HG02852 (cell line): ENCODE results near the gene RCC1.
"Not testable (repeated sequence)": the region's sequence is repeated elsewhere in the genome, so short reads cannot be mapped to it uniquely, and the experiment has no call there.

Experiments used
- ATAC-seq: cut with Tn5 transposase; IDR thresholded peaks from one replicate; pipeline ENCODE4 v1.9.1; 2021; ENCODE audit warnings: mild to moderate bottlenecking, moderate library complexity; ENCODE audit not compliant: unreplicated experiment

RCC1 gene

GRCh38 chr1:28505406-28506187, at the start of gene RCC1:
Gene RCC1, plus strand, starts transcription at chr1:28506043. Its CDS starts 23,824 bp downstream, at chr1:28529867.
- peak; percentile 78 for ATAC-seq

GRCh38 chr1:28456078-28456477, 49.8 kb upstream of the RCC1 start:
- no peak for ATAC-seq

DNA sequence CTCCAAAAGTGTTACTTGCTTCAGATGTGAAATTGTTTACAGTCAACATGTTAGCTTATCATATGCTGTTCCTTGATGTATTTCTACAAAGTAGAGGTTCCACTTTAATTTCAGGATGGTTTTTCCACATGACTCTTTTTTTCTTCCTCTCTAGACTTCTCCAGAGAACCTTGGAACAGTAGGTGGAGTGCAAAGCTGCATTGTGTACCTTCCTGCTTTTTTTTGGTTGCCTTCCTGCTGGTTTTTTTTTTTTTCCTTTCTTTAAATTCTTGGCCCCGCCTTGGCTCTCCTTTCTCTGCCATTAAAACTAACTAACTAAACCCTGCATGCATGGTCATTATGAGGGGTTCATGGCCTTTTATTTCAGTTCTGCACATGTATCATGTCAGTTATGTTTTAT, 48.2 kb upstream of the RCC1 start:
- no peak for ATAC-seq

- no peak for ATAC-seq
Observed at GRCh38 chr1:28458237-28459228, 47.3 kb upstream of the RCC1 start.

DNA sequence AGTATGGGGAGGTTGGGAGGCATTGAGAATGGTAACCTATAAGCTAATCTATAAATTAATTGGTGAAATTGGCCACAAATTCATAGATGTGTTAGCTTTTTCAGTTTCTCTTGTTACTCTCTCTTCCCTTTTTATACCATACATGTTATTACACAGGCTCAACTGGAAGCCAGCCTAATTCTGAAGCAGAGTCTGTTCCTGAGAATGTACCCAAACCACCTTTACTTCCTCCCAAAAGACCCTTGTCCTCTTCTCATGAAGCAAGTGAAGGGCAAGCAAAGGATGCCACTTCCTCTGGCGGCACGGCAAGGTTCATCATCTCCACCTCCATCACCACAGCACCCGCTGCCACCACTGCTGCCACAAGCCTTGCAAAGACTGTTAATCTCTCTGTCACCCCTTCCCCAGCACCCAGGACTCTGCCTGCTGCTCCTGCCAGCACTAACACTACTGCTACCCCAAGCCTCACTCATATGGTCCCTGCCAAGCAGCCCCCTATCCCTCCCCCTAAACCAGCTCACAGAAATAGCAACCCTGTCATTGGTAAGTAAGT, 39.5 kb upstream of the RCC1 start:
- no peak for ATAC-seq

DNA sequence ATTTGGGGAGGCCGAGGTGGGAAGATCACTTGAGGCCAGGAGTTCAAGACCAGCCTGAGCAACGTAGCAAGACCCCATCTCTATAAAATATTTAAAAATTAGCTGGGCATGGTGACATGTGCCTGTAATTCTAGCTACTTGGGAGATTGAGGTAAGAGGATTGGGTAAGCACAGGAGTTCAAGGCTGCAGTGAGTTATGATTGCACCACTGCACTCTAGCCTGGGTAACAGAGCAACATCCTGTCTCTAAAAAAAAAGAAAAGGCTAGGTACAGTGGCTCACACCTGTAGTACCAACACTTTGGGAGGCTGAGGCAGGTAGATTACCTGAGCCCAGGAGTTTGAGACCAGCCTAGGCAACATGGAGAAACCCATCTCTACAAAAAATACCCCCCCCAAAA, 35.7 kb upstream of the RCC1 start:
- no peak for ATAC-seq

- not testable (repeated sequence) for ATAC-seq
Observed at GRCh38 chr1:28479497-28479896, 26.3 kb upstream of the RCC1 start.

DNA sequence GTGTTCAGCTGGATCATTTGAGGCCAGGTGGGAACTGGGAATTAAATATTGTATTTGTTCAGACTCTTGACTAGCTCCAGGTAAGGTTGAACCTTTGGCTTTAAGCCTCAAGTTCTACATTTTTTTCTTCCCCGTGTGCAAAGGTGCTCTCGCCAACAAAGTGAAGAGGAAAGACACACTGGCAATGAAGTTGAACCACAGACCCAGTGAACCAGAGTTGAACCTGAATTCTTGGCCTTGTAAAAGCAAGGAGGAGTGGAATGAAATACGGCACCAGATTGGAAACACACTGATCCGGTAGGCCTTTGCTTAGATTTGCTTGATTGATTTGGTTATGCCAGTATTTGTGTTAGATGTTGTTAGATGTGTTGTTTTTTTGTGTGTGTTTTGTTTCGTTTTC, 25.5 kb upstream of the RCC1 start:
- no peak for ATAC-seq

GRCh38 chr1:28482138-28482537, 23.7 kb upstream of the RCC1 start:
- ATAC-seq = no peak

DNA sequence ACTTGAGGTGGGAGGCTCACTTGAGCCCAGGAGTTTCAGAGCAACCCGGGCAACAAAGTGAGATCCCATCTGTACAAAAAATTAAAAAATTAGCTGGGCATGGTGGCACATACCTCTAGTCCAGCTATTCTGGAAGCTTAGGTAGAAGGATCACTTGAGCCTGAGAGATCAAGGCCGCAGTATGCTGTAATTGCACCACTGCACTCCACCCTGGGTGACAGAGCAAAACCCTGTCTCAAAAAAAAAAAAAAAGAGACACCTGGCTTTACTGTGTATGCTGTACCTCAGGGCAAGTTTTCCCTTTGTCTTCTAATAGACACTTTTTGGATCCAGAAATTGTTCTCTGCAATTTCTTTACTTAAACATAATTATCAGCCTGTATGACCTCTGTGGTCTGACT, 23.1 kb upstream of the RCC1 start:
- ATAC-seq = no peak

DNA sequence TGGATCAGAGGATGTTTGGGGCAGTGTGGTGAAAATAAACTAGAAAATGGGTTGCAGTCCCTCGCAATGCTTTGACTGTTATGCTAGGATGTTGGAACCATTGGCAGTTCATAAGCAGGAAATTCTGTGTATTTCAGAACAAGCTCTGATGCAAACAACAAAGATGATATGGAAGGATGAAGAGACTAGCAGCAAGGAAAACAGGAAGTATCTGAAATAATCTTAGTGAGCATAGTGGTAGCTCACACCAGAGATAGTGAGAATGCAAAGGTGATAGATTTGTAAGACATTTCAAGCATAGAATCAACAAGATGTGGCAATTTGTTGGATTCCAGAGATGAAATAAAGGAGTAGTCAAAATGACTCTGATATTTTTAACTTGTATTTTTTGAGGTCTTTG, 11.1 kb upstream of the RCC1 start:
- no peak for ATAC-seq

- ATAC-seq = no peak
Observed at GRCh38 chr1:28499553-28499952, 6.3 kb upstream of the RCC1 start.

- ATAC-seq = no peak
Observed at GRCh38 chr1:28501925-28502324, 3.9 kb upstream of the RCC1 start.

DNA sequence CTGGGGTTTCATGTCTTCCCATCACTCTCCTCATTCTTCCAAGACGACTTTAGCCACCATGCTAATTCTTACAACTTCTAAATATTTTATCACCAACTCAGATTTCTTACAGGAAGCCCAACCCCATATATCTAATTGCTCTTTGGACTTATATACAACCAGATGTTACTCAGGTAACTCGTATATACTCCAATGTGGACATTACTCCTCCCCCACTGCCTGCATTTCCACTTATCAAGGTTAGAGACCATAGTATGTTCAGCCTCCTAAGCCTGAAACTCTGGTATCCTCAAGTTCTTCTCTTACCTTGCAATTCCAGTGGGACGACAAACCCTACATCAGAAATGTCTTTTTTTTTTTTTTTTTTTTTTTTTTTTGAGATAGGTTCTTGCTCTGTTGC, 2.7 kb upstream of the RCC1 start:
- ATAC-seq = no peak

DNA sequence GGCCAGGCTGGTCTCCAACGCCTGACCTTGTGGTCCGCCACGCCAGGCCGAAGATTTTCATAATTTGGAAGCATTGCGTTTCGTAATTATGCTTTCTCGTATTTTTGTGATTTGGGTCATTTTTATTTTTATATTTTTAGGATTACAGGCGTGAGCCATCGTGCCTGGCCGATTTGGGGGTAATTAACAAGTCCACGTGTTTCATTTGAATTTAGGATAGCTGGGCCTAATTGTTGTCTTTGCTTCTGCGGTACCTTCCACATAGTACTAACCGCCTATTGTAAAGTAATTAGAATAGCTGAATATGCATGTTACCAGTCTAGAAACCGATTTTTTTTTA, 1.0 kb downstream of the RCC1 start:
- ATAC-seq = no peak

DNA sequence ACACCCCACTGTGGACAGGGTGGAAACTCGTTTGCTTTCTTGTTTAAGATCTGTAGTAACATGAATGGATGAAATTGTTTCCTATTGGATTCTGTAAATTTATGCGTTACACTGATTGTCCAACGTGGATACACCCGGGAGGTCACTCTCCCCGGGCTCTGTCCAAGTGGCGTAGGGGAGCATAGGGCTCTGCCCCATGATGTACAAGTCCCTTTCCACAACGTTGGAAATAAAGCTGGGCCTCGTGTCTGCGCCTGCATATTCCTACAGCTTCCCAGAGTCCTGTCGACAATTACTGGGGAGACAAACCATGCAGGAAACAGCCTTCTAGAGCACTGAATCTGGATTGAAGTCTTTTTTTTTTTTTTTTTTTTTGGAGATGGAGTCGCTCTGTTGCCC, 1.4 kb downstream of the RCC1 start:
- no peak for ATAC-seq

GRCh38 chr1:28507646-28508434, 2.0 kb downstream of the RCC1 start:
- no peak for ATAC-seq

- ATAC-seq = no peak
Observed at GRCh38 chr1:28508435-28508754, 2.6 kb downstream of the RCC1 start.

- no peak for ATAC-seq
Observed at GRCh38 chr1:28509705-28510272, 3.9 kb downstream of the RCC1 start.

DNA sequence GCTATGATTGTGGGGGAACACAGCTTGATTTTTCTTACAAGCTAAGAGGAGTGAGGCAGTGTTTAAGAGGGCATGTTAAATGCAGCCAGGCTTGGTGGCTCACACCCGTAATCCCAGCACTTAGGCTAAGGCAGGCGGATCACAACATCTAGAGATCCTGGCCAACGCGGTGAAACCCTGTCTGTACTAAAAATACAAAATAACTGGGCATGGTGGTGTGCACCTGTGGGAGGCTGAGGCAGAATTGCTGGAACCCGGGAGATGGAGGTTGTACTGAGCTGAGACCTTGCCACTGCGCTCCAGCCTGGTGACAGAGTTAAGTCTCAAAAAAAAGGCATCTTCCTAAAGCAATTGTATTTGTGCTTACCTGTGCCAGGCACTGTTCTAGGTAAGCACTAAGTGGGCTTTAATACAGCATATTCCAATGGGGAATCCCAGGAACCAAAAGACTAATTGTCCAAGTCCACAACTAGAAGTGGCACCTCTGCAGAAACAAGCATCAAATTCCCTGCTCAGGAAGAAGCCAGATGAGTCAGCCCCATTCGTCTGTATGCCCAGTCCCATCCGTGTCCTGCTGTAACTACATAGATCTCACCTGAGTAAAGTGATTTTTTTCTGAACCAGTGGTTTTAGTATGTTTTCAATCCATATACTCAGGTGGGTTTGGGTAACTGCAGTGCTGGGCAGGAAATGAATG, 4.6 kb downstream of the RCC1 start:
- no peak for ATAC-seq
